ENCODE results near the gene DDAH1. TPM values are rescaled to one million over a fixed set of nuclear protein-coding genes. Genes with fewer than 3 reads are reported as not detected.

The DDAH1 gene
- total and polyA plus RNA-seq, 2 donors (not counting 3 experiments of a cell fraction or from before 2014, with no cell fraction given), result 44.0 to 75.2 TPM

GRCh38 chr1:85488126-85488525, 23.2 kb upstream of the DDAH1 start:
- no peaks in the 10 kb centered on the region for H3K79me2 ChIP-seq (ENCODE audit: control insufficient read depth, insufficient read depth, low read length)
- intact Hi-C loops (cut with micrococcal nuclease), result no loop called here
- dilution Hi-C loops (cut with MboI; ENCODE audit: extremely low pct_ligation_motif_present, low sequenced_read_pairs), result no loop called here
- BruUV-seq (replicated peaks), result no TSS peak
- H3K4me2 ChIP-seq (ENCODE audit: insufficient read depth, low read length), result no peak overlapping the region
- TF ChIP-seq MAX (IDR thresholded peaks at IDR 0.05; ENCODE audit: insufficient read depth, insufficient read length), result no peak
- no peak for TF ChIP-seq GATA2 (IDR thresholded peaks at IDR 0.05; ENCODE audit: insufficient read depth, insufficient read length, low read depth, low read length)
- TF ChIP-seq MYC (IDR thresholded peaks at IDR 0.05; ENCODE audit: low read depth, low read length), result no peak
- TF ChIP-seq CTCF (IDR thresholded peaks at IDR 0.05; ENCODE audit: extremely low read depth in 1 of 2, insufficient read depth in 1 of 2, low read depth in 1 of 2, low read length in 2 of 2), result no peak
- TF ChIP-seq EZH2 (IDR thresholded peaks at IDR 0.05; ENCODE audit: borderline replicate concordance, low read depth, low read length, severe bottlenecking), result no peak
- TF ChIP-seq FOS (IDR thresholded peaks at IDR 0.05; ENCODE audit: borderline replicate concordance, insufficient read depth, low read length), result no peak
- TF ChIP-seq POLR2A (IDR thresholded peaks at IDR 0.05; ENCODE audit: low read depth, low read length), result no peak
- no peak for TF ChIP-seq JUN (IDR thresholded peaks at IDR 0.05; ENCODE audit: borderline replicate concordance, insufficient read depth, insufficient read length, low read depth)
- no peak for TF ChIP-seq POLR2AphosphoS5 (IDR thresholded peaks at IDR 0.05; ENCODE audit: insufficient read depth, low read depth, low read length)
- POLR2A ChIA-PET, result no interaction called here
- peaks cover 4% of the 10 kb centered on the region for H3K4me1 ChIP-seq (ENCODE audit: control insufficient read depth, extremely low read depth, insufficient read depth, low read length)
- no peaks in the 10 kb centered on the region for H3K27me3 ChIP-seq (ENCODE audit: control insufficient read depth in 2 of 2, insufficient read depth in 2 of 2, low read length in 2 of 2)
- no peak overlapping the region for H2AFZ ChIP-seq (ENCODE audit: low read depth, low read length)
- H3K27ac ChIP-seq (ENCODE audit: insufficient read depth, low read depth, low read length), result no peak overlapping the region
- FAIRE-seq, result no peak
- no peaks in the 10 kb centered on the region for H3K9me1 ChIP-seq (replicated peaks; ENCODE audit: control insufficient read depth, extremely low read depth, insufficient read depth, low read length)
- no peak overlapping the region for H3K9ac ChIP-seq (replicated peaks; ENCODE audit: extremely low read depth, insufficient read depth, low read length)
- no peak overlapping the region for H3K4me3 ChIP-seq (replicated peaks in 1 of 3; ENCODE audit: insufficient read depth in 1 of 3, low read depth in 1 of 3, low read length in 3 of 3)
- peaks cover 2 to 7% of the 10 kb centered on the region in 2 experiments for H3K36me3 ChIP-seq (ENCODE audit: control insufficient read depth in 2 of 2, extremely low read depth in 1 of 2, insufficient read depth in 2 of 2, low read length in 2 of 2)
- DNase-seq (ENCODE audit: low read depth, low spot score), result no peak
- no peaks in the 10 kb centered on the region for H4K20me1 ChIP-seq (replicated peaks; ENCODE audit: control insufficient read depth, extremely low read depth, insufficient read depth, low read length)
- CTCF ChIA-PET, result interaction anchor here (1.3 kb wide), 1 partner anchor 16 kb away, joined by 5 read pairs; no protein-coding TSS in a partner anchor
- H3K9me3 ChIP-seq (replicated peaks; ENCODE audit: control insufficient read depth, insufficient read depth, low read length), result no peaks in the 10 kb centered on the region
